HepG2 (cell line): Measurements from ENCODE around the gene PCDHB10.

ENCODE experiments used
- ARNT ChIP-seq: fragments of 450-650 bp; IDR thresholded peaks from 2 replicates; pipeline ENCODE4 v1.6.1; 2017
- U2AF1 ChIP-seq: fragments of 200-400 bp; formaldehyde crosslinking; optimal IDR thresholded peaks from 2 replicates; pipeline ENCODE3; 2017; ENCODE audit warnings: mild to moderate bottlenecking, low read depth, low read length

GRCh38 chr5:141182248-141182647, 9.9 kb upstream of the PCDHB10 start, which contains the start of gene PCDHB16:
- TF ChIP-seq ARNT (no peak), U2AF1 (no peak)
